Esophagus squamous epithelium (tissue), 5 donors: Measurements from ENCODE around the gene TTC31. TPM values are rescaled to one million over a fixed set of nuclear protein-coding genes. Genes with fewer than 3 reads are reported as not detected.

ENCODE experiments used
- DNase-seq: peaks from one replicate; lab custom pipeline; 2025; lab: John Stamatoyannopoulos, UW
- H3K27ac ChIP-seq, 4 donors: fragments of 200-600 bp; sonication (generic); one replicate each; pipeline ENCODE4 v1.5.1; 2016 to 2019; ENCODE audit warnings: mild to moderate bottlenecking in 1 of 4
- H3K27me3 ChIP-seq, 4 donors: fragments of 200-600 bp; sonication (generic); 1 replicate in 3 of 4; 2 replicates in 1 of 4; pipeline versions ENCODE4 v1.5.1 to v1.6.0; 2017 to 2021; ENCODE audit warnings: antibody characterized with exemption in 1 of 4
- H3K36me3 ChIP-seq, 3 donors: fragments of 200-600 bp; sonication (generic); one replicate each; pipeline ENCODE4 v1.5.1; 2016 to 2019
- H3K4me1 ChIP-seq, 3 donors: fragments of 200-600 bp; sonication (generic); one replicate each; pipeline ENCODE4 v1.5.1; 2017 to 2019
- H3K4me3 ChIP-seq, 4 donors: fragments of 200-600 bp; sonication (generic); 1 replicate in 3 of 4; 2 replicates in 1 of 4; pipeline ENCODE4 v1.5.1; 2016 to 2019; ENCODE audit warnings: mild to moderate bottlenecking in 2 of 4, moderate library complexity in 1 of 4
- H3K9me3 ChIP-seq, 3 donors: fragments of 200-600 bp; sonication (generic); one replicate each; pipeline ENCODE4 v1.5.1; 2016 to 2019
- CTCF ChIP-seq, 6 experiments: fragments of 450-650 bp in 4 of 6; fragments of 200-600 bp in 2 of 6; sonication (generic) in 2 of 6; IDR thresholded peaks; one replicate each; pipeline ENCODE4 v1.5.1; 2016 to 2019; ENCODE audit warnings: antibody characterized with exemption in 6 of 6, mild to moderate bottlenecking in 4 of 6, moderate library complexity in 4 of 6
- POLR2A ChIP-seq, 4 donors: fragments of 450-650 bp; IDR thresholded peaks; one replicate each; pipeline ENCODE4 v1.6.1; 2017; ENCODE audit warnings: antibody characterized with exemption in 4 of 4, mild to moderate bottlenecking in 4 of 4, moderate library complexity in 3 of 4
- WGBS, 2 donors: methylation state at CpG; one replicate each; pipeline ENCODE4 v1.1.5; 2018; 5-methylcytosine and 5-hydroxymethylcytosine counted together
- intact Hi-C: fragments of 100-400 bp; cut with DNase I; formaldehyde crosslinking; loops from one replicate; pipeline ENCODE4 v1.15.0; 2022
- total RNA-seq, 4 donors: library from RNA; depleted of rRNA; stranded (reverse); fragments of >200 nt; gene quantifications; one replicate each; pipeline ENCODE4 v1.1.0, GENCODE V29; 2016
- donor health status: DM: yes; HTN: yes; CAD: no.

Gene TTC31
- total RNA-seq, 4 donors from 2014 or later = 11.2 to 27.7 (median 17.5) TPM

- H3K9me3 ChIP-seq = no peaks in the 10 kb centered on the region
- peaks cover 0 to 28% (median 13%) of the 10 kb centered on the region in 3 donors for H3K36me3 ChIP-seq
- no peak overlapping the region for H3K4me3 ChIP-seq
- H3K4me1 ChIP-seq = peaks cover 18 to 44% (median 28%) of the 10 kb centered on the region in 3 donors
- peak in 4 of 6 experiments; percentile 7 to 46 (median 24) for TF ChIP-seq CTCF (IDR thresholded peaks at IDR 0.05)
- TF ChIP-seq POLR2A (IDR thresholded peaks at IDR 0.05) = no peak
- H3K27ac ChIP-seq = no peak overlapping the region
- H3K27me3 ChIP-seq = peaks cover 0 to 3% (median 0%) of the 10 kb centered on the region in 4 donors
- intact Hi-C loops = no loop called here
- DNase-seq = no peak
Observed at GRCh38 chr2:74532222-74532621, 49.3 kb downstream of the TTC31 start.

GRCh38 chr2:74533464-74533863 is 50.6 kb downstream of the TTC31 start:
- no peaks in the 10 kb centered on the region for H3K9me3 ChIP-seq
- H3K27me3 ChIP-seq = peaks cover 0 to 13% (median 0%) of the 10 kb centered on the region in 4 donors
- H3K36me3 ChIP-seq = peaks cover 0 to 18% (median 10%) of the 10 kb centered on the region in 3 donors
- TF ChIP-seq POLR2A (IDR thresholded peaks at IDR 0.05) (no peak), CTCF (IDR thresholded peaks at IDR 0.05) (no peak)
- intact Hi-C loops = no loop called here
- DNase-seq = no peak
- H3K4me3 ChIP-seq = no peak overlapping the region
- no peak overlapping the region for H3K27ac ChIP-seq
- WGBS, 2 donors = 71 to 81% methylated on average over 2 to 3 of the region's 4 CpGs
- peaks cover 14 to 35% (median 20%) of the 10 kb centered on the region in 3 donors for H3K4me1 ChIP-seq

GRCh38 chr2:74534411-74534810 is 51.5 kb downstream of the TTC31 start:
- Histone ChIP-seq H3K4me3 (no peak overlapping the region), H3K36me3 (peaks cover 0 to 18% (median 10%) of the 10 kb centered on the region in 3 donors), H3K27me3 (peaks cover 0 to 22% (median 0%) of the 10 kb centered on the region in 4 donors), H3K27ac (no peak overlapping the region), H3K4me1 (peaks cover 9 to 29% (median 14%) of the 10 kb centered on the region in 3 donors), H3K9me3 (no peaks in the 10 kb centered on the region)
- DNase-seq = no peak
- 62% methylated on average over 3 of the region's 12 CpGs; no CpG with 5 or more reads in 1 of the 2 donors for WGBS, 2 donors
- intact Hi-C loops = no loop called here
- TF ChIP-seq CTCF (IDR thresholded peaks at IDR 0.05) (no peak), POLR2A (IDR thresholded peaks at IDR 0.05) (no peak)

- 83 to 90% methylated on average over 6 to 10 of the region's 10 CpGs for WGBS, 2 donors
- Histone ChIP-seq H3K27ac (no peak overlapping the region), H3K36me3 (peaks cover 0 to 18% (median 10%) of the 10 kb centered on the region in 3 donors), H3K4me3 (no peak overlapping the region), H3K27me3 (peaks cover 0 to 26% (median 0%) of the 10 kb centered on the region in 4 donors), H3K9me3 (no peaks in the 10 kb centered on the region), H3K4me1 (peaks cover 9 to 24% (median 11%) of the 10 kb centered on the region in 3 donors)
- TF ChIP-seq POLR2A (IDR thresholded peaks at IDR 0.05) (no peak), CTCF (IDR thresholded peaks at IDR 0.05) (no peak)
- intact Hi-C loops = no loop called here
- DNase-seq = no peak
Observed at GRCh38 chr2:74535440-74535965, 52.6 kb downstream of the TTC31 start.

- H3K27ac ChIP-seq = no peak overlapping the region
- DNase-seq = no peak
- TF ChIP-seq POLR2A (IDR thresholded peaks at IDR 0.05) (no peak), CTCF (IDR thresholded peaks at IDR 0.05) (no peak)
- no peak overlapping the region for H3K4me3 ChIP-seq
- H3K4me1 ChIP-seq = peaks cover under 1 to 16% (median 2%) of the 10 kb centered on the region in 3 donors
- no peaks in the 10 kb centered on the region for H3K9me3 ChIP-seq
- H3K27me3 ChIP-seq = peaks cover 0 to 26% (median 0%) of the 10 kb centered on the region in 4 donors
- WGBS, 2 donors = 65 to 96% methylated on average over 8 to 11 of the region's 23 CpGs
- H3K36me3 ChIP-seq = peaks cover 0 to 18% (median 10%) of the 10 kb centered on the region in 3 donors
- intact Hi-C loops = no loop called here
Observed at GRCh38 chr2:74536166-74536950, 53.5 kb downstream of the TTC31 start.
